Skeletal muscle tissue (tissue), 4 donors: ENCODE data around the gene PTPMT1. TPM values are rescaled to one million over a fixed set of nuclear protein-coding genes. Genes with fewer than 3 reads are reported as not detected.

Experiments used
- H3K27ac ChIP-seq: one replicate; pipeline ENCODE4 v1.7.0; 2013; ENCODE audit warnings: mild to moderate bottlenecking, low read depth, low read length, inconsistent platforms
- H3K27me3 ChIP-seq, 3 donors: one replicate each; pipeline ENCODE4 v1.7.0; 2013; ENCODE audit warnings: low read length in 3 of 3; ENCODE audit not compliant: control insufficient read depth in 3 of 3, insufficient read depth in 3 of 3
- H3K36me3 ChIP-seq, 3 donors: one replicate each; pipeline ENCODE4 v1.7.0; 2013; ENCODE audit warnings: low read length in 3 of 3; ENCODE audit not compliant: control insufficient read depth in 3 of 3, insufficient read depth in 3 of 3
- H3K4me1 ChIP-seq, 3 donors: one replicate each; pipeline ENCODE4 v1.7.0; 2013; ENCODE audit warnings: low read length in 3 of 3, mild to moderate bottlenecking in 3 of 3; ENCODE audit not compliant: control insufficient read depth in 3 of 3, insufficient read depth in 3 of 3
- H3K4me3 ChIP-seq, 3 donors: one replicate each; pipeline ENCODE4 v1.7.0; 2013; ENCODE audit warnings: low read length in 3 of 3
- H3K9ac ChIP-seq, 3 donors: one replicate each; pipeline ENCODE4 v1.7.0; 2013; ENCODE audit warnings: low read length in 3 of 3, mild to moderate bottlenecking in 3 of 3, moderate library complexity in 2 of 3, low read depth in 1 of 3
- H3K9me3 ChIP-seq, 3 donors: one replicate each; pipeline ENCODE4 v1.7.0; 2013; ENCODE audit warnings: low read length in 3 of 3; ENCODE audit not compliant: control insufficient read depth in 3 of 3
- total RNA-seq: library from RNA; depleted of rRNA; stranded (reverse); fragments of >200 nt; gene quantifications from one replicate; pipeline ENCODE4 v1.2.3, GENCODE V29; 2014
- donor health status: Osteomylitis.

The PTPMT1 gene
- total RNA-seq, 1 donor from 2014 or later = 18.8 TPM

DNA sequence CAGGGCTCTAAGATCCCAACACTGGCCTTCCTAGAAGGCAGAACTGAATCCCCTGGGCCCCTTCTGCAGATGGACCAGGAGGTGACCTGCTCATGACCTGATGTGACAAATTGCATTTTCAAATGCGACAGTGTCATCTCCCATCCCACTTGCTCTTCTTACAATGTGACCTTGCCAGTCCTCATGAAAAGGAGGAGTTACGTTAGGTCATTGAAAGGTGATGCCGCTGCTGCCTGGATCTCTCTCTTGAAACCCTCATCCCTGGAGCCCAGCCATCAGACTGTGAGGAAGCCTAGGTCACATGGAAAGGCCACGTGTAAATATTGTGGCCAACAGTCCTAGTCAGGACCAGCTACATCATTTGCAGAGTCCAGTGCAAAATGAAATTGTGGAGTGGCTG, 34.5 kb downstream of the PTPMT1 start:
- no peak overlapping the region for H3K27ac ChIP-seq
- H3K9me3 ChIP-seq = no peaks in the 10 kb centered on the region
- H3K36me3 ChIP-seq = no peaks in the 10 kb centered on the region
- no peak overlapping the region for H3K4me3 ChIP-seq
- peaks cover 0 to 5% (median 4%) of the 10 kb centered on the region in 3 donors for H3K27me3 ChIP-seq
- no peaks in the 10 kb centered on the region for H3K4me1 ChIP-seq
- H3K9ac ChIP-seq = no peak overlapping the region

DNA sequence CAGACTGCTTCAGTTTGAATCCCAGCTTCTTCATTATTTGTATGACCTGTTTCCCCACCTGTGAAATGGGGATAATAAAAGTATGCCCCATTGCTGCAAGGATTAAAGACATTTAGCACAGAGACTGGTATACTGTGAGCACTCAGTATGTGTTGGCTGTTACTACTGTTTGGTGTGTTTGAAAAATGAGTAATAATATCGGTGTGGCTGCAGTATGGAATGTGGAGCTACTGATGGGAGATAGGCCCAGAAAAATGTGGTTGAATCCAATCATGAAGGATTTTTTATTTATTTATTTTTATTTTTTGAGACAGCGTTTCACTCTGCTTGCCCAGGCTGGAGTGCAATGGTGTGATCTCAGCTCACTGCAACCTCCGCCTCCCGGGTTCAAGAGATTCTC, 37.9 kb downstream of the PTPMT1 start:
- H3K27me3 ChIP-seq = no peaks in the 10 kb centered on the region
- no peaks in the 10 kb centered on the region for H3K9me3 ChIP-seq
- peaks cover 0 to 12% (median 3%) of the 10 kb centered on the region in 3 donors for H3K4me1 ChIP-seq
- H3K4me3 ChIP-seq = no peak overlapping the region
- no peak overlapping the region for H3K9ac ChIP-seq
- no peaks in the 10 kb centered on the region for H3K36me3 ChIP-seq
- H3K27ac ChIP-seq = no peak overlapping the region

DNA sequence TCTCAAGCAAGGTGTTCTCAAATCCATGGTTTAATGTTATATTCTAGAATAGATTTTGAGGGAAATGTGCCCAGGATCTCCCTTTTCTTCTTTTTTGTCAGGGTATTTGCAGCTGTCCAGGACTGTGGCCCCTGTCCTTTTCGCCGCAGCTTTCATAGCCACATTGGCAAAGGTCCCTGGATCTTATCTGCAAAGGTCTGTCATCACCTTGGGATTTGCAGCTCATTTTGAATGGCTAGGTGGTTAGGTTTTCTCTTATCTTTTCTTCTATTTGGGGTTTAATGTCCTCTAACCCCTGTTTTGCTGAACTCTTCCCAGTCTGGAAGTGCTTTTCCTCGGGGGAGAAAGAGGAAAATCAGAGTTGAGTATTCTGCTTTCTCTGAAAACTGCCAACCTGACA, 40.5 kb downstream of the PTPMT1 start:
- Histone ChIP-seq H3K27me3 (no peaks in the 10 kb centered on the region), H3K9ac (no peak overlapping the region), H3K4me1 (peaks cover 1 to 14% (median 3%) of the 10 kb centered on the region in 3 donors), H3K9me3 (no peaks in the 10 kb centered on the region), H3K36me3 (peaks cover 0 to 8% (median 0%) of the 10 kb centered on the region in 3 donors), H3K27ac (no peak overlapping the region), H3K4me3 (no peak overlapping the region)

DNA sequence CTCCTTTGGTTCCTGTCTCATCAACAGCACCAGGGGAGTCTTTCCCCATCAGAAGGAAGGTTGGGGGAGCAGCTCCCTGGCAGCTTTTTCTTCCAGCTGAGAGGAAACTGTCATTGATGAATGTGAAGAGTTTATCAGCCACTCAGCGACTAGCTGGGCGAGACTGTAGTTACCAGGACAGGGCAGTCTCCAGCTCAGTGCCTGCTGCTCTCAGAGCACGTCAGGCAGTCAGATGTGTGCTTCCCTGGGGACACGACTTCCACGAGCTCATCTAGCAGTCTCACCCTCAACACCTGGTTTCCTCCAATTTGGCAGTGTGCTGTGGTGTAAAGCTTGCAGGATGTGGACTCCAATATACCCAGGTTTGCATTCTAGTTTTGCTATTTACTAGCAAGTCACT, 41.3 kb downstream of the PTPMT1 start:
- Histone ChIP-seq H3K27ac (no peak overlapping the region), H3K27me3 (no peaks in the 10 kb centered on the region), H3K4me3 (no peak overlapping the region), H3K4me1 (peaks cover 3 to 14% (median 3%) of the 10 kb centered on the region in 3 donors), H3K36me3 (peaks cover 0 to 11% (median 0%) of the 10 kb centered on the region in 3 donors), H3K9me3 (no peaks in the 10 kb centered on the region), H3K9ac (no peak overlapping the region)

DNA sequence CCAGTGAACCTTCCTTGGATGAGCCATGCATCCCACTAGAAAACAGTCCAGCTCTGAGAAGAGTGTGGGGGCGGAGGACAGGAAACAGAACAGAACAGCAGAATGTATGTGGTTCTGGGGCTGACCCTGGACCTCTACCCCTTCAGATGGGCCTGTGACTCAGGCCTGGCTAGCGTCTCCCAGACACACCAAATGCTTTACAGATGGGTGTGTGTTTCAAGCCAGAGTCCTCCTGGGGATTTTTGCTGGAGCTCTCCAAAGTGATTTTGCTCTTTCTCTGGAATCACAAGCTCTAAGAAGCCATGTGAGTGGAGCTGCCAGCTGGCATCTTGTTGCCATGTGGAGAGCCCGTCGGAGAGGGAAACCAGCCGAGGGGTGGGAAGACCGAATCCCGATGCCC, 42.0 kb downstream of the PTPMT1 start:
- Histone ChIP-seq H3K36me3 (peaks cover 0 to 11% (median 0%) of the 10 kb centered on the region in 3 donors), H3K4me3 (no peak overlapping the region), H3K4me1 (peaks cover 3 to 14% (median 3%) of the 10 kb centered on the region in 3 donors), H3K9me3 (no peaks in the 10 kb centered on the region), H3K27ac (no peak overlapping the region), H3K9ac (no peak overlapping the region), H3K27me3 (no peaks in the 10 kb centered on the region)

DNA sequence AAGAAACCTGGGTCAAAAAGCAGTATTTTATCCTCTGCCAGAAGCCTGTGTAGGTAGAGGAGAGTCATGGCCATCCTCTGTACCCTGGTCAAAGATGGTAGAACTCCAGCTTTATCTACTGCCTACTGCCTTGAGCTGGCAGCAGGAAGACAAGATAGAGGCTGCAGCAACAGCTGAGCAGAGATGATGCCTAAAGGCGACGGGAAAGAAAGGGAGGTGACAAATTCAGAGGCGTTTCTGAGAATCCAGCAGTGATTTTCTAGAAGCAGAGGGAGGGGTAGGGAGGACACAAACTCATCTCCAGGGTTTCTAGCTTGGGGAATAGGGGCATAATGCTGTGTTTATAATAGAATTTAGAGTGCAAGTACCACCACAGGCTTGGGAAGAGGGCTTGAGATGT, 44.3 kb downstream of the PTPMT1 start:
- Histone ChIP-seq H3K9ac (no peak overlapping the region), H3K27ac (no peak overlapping the region), H3K27me3 (no peaks in the 10 kb centered on the region), H3K36me3 (peaks cover 0 to 11% (median 0%) of the 10 kb centered on the region in 3 donors), H3K4me3 (no peak overlapping the region), H3K9me3 (no peaks in the 10 kb centered on the region), H3K4me1 (peaks cover 3 to 14% (median 3%) of the 10 kb centered on the region in 3 donors)

DNA sequence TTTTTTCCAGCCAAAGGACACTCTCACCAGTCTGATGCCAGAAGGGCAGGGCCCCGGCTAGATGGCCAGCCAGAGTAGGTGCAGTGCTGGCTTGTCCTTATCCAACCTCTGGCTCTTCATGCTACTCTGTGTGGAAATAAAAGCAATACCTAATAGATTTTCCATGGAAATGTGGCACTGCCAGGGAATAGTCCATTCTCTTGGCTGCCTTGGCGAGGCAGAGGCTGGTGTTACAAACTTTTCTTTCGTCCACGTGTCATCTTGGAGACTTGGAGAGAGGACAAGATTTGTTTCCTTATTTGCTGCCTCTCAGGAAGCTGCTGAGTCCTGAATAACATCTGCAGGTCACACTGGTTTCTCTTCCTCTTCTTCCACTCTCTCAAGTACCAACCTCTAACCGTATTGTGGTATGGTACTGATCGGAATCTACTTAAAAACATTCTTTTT, 46.0 kb downstream of the PTPMT1 start:
- H3K4me1 ChIP-seq = peaks cover 3 to 14% (median 3%) of the 10 kb centered on the region in 3 donors
- H3K9me3 ChIP-seq = no peaks in the 10 kb centered on the region
- peaks cover 0 to 11% (median 0%) of the 10 kb centered on the region in 3 donors for H3K36me3 ChIP-seq
- no peak overlapping the region for H3K27ac ChIP-seq
- no peak overlapping the region for H3K4me3 ChIP-seq
- H3K27me3 ChIP-seq = no peaks in the 10 kb centered on the region
- no peak overlapping the region for H3K9ac ChIP-seq

DNA sequence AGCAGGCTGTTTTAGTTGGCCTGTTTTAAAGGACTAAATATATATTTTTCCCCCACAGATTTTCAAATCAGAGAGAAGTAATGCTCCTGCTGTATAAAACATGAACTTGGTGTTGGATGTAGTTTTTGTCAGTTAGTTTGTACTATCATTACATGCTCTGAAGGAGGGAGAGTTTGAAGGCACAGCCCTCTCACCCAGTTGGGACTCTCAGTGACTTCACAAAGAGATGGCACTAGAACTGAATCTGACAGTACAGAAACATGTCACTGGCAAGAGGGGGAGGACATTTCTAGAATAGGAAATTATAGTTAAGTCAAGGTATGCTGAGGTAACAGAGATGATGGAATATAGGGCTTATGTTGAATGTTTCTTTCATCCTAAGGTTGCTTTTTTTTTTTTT, 49.9 kb downstream of the PTPMT1 start:
- peaks cover 0 to 3% (median 0%) of the 10 kb centered on the region in 3 donors for H3K4me1 ChIP-seq
- H3K27ac ChIP-seq = no peak overlapping the region
- no peak overlapping the region for H3K4me3 ChIP-seq
- H3K9me3 ChIP-seq = no peaks in the 10 kb centered on the region
- H3K27me3 ChIP-seq = no peaks in the 10 kb centered on the region
- H3K36me3 ChIP-seq = peaks cover 4 to 17% (median 17%) of the 10 kb centered on the region in 3 donors
- no peak overlapping the region for H3K9ac ChIP-seq

DNA sequence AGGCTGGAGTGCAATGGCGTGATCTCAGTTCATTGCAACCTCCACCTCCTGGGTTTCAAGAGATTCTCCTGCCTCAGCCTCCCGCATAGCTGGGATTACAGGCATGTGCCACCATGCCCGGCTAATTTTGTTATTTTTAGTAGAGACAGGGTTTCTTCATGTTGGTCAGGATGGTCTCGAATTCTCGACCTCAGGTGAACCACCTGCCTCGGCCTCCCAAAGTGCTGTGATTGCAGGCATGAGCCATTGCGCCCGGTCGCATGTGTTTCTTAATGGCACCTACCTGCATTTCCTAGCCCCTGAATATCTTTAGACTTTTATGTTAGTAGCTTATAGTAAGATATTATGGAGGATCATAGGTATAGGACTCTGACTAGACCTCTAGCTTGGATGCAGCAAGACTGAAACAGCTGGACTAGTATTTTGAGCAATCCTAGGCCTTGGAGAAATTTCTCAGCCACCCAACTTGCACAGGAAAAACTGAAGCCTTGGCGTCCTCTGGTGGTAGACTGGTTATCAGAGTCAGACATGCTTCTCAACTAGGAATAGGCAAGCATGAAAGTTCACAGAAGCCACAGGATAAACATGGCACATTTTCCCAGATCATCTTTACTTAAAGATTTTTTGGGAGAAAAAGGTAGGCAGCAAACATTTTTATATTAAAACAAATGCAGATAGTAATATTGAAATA, 51.5 kb downstream of the PTPMT1 start:
- no peaks in the 10 kb centered on the region for H3K27me3 ChIP-seq
- H3K9me3 ChIP-seq = no peaks in the 10 kb centered on the region
- no peak overlapping the region for H3K9ac ChIP-seq
- H3K4me1 ChIP-seq = no peaks in the 10 kb centered on the region
- no peak overlapping the region for H3K4me3 ChIP-seq
- peaks cover 13 to 30% (median 24%) of the 10 kb centered on the region in 3 donors for H3K36me3 ChIP-seq
- no peak overlapping the region for H3K27ac ChIP-seq

DNA sequence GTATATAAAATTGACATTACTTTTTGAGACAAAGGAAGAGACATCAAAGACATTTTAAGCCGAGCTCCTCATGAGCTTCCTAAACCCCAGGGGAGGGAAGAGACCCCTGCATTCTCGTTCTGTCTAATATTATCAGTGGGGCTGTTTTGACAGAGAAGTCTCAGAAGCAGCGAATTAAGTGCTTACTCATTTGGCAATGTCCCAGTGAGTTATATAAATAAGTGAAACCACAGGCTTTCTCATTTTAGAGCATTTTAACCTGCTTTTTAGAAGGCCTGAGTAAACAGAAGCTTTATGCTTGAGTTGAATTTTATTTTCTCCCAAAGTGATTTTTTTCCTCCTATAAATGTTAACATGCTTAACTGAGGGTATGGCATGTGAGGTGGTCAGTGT, 52.0 kb downstream of the PTPMT1 start:
- peaks cover 18 to 35% (median 29%) of the 10 kb centered on the region in 3 donors for H3K36me3 ChIP-seq
- H3K9ac ChIP-seq = no peak overlapping the region
- H3K27ac ChIP-seq = no peak overlapping the region

More for the DNA sequence above, 52.0 kb downstream of the PTPMT1 start:
- Histone ChIP-seq H3K4me3 (no peak overlapping the region), H3K9me3 (no peaks in the 10 kb centered on the region), H3K27me3 (no peaks in the 10 kb centered on the region), H3K4me1 (no peaks in the 10 kb centered on the region)
